Measurements from ENCODE around the gene ZNF474.
"Not testable (repeated sequence)": the region's sequence is repeated elsewhere in the genome, so short reads cannot be mapped to it uniquely, and the experiment has no call there.

Gene ZNF474

GRCh38 chr5:122129306-122129705, at the start of gene ZNF474:
Gene ZNF474 (plus strand): TSS chr5:122129546. CDS start chr5:122151991, 22,445 bp downstream.
- peak; percentile 76 for DNase-seq (ENCODE audit: low spot score)

DNA sequence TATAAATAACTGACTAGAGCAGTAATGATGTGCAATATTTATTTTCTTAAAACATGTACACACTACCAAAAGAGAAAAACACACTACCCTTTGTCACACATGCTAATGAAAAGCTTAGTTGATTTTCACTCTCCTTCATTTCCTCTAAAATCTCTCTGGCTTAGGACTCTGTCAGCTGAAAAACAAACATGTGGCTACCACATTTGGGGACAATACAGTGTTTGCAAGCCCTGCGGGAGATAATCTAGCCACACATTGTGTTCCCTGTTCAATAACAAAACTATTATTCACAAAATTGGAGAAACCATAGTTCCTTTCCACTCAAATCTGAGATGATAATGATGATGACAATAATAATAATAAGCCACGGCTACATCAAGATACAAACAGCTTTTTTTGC, 47.8 kb upstream of the ZNF474 start:
- DNase-seq (ENCODE audit: low spot score), result no peak

- DNase-seq (ENCODE audit: low spot score), result no peak
These were observed 45.8 kb upstream of the ZNF474 start for GRCh38 chr5:122083535-122083934.

DNA sequence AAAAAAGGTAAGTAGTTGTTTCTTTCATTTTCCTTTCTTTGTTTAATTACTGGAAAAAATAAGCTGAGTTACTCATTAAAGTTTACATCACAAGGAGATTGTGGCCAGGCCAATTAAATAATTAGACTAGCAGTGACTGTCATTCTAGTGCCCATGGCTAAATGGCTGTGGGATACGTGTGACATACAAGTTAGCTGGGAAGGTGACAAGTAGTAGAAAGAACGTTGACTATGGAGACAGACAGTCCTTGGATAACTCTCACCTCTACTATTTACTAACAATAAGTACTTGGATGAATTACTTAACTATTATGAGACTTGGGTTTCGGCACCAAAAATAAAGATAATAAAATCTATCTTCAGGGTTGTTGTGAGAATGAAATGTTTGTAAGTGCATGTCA, 44.3 kb upstream of the ZNF474 start:
- no peak for DNase-seq (ENCODE audit: low spot score)

GRCh38 chr5:122089096-122090013, 40.0 kb upstream of the ZNF474 start:
- no peak for DNase-seq (ENCODE audit: low spot score)

GRCh38 chr5:122091936-122092600, 37.3 kb upstream of the ZNF474 start:
- DNase-seq (ENCODE audit: low spot score), result no peak

GRCh38 chr5:122093415-122094180, 35.7 kb upstream of the ZNF474 start:
- no peak for DNase-seq (ENCODE audit: low spot score)

- DNase-seq (ENCODE audit: low spot score), result not testable (repeated sequence)
These were observed 35.1 kb upstream of the ZNF474 start for GRCh38 chr5:122094251-122094650.

DNA sequence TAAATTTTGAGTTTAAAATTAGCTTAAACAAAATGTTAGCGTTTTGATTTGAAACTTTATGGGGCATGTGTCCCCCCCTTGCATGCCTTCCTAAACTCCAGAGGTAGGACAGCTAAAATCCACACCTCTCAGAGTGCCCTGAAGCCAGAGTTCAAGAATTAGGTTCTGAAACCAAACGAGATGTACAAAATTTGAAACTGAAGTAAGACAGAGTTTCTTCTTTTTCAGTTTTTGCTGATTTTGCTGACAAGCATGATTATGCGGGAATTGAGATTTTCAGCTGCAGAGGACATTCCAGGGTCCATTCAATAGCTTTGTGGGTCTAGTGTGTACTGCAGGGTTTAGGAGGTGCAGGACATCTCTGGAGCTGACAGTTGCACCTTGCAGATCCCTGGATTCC, 34.2 kb upstream of the ZNF474 start:
- no peak for DNase-seq (ENCODE audit: low spot score)

- DNase-seq (ENCODE audit: low spot score), result no peak
These were observed 32.0 kb upstream of the ZNF474 start for GRCh38 chr5:122097391-122097790.

GRCh38 chr5:122099060-122099790, 30.1 kb upstream of the ZNF474 start:
- DNase-seq (ENCODE audit: low spot score), result no peak

DNA sequence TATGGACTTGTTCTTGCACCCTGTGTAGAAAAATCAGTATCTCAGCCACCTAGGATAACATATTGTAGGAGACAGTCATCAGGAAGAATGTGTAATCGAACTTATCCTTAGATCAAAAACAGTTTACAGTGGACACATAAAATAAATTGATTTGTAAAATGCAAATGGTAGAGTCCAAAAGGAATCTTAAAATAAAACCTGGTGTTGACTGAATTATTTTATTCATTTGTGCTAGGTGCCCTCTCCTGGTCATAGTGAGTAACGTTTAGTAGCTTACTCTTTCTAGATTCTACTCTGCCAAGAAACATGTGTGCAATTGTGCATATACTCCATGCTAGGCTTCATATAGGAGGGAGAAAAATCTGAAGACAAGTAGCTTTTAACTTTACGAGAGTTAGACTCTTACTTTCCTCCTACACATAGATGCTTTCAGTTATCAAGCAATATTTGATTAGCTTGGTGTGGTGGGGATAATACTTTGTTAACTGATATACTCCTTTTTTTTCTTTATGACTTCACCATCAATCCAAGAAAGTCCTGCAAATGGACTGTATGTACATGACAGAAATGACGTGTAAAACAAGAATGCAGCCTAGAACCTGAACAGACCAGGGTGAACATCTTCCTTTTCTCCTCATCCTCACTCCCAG, 27.6 kb upstream of the ZNF474 start:
- DNase-seq (ENCODE audit: low spot score), result no peak

DNA sequence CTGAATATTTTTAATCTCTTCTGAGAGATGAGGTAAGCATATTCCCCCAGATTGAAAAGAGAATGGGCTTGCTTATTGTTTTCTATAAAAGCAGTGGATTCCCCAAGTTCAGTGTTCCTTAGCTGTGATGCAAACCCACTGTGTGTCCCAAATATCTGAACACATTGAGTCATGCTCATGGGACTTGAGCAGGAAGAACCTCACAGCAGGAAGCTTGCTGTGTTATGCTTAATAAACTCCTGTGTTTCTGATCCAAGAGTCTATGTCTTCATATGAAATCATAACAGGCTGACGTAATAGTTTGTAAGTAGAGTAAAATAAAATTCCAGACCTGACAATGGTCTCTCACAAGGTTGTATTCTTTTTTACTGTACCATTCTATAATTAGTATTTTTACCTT, 26.5 kb upstream of the ZNF474 start:
- DNase-seq (ENCODE audit: low spot score), result no peak

- no peak for DNase-seq (ENCODE audit: low spot score)
These were observed 23.4 kb upstream of the ZNF474 start for GRCh38 chr5:122105909-122106308.

DNA sequence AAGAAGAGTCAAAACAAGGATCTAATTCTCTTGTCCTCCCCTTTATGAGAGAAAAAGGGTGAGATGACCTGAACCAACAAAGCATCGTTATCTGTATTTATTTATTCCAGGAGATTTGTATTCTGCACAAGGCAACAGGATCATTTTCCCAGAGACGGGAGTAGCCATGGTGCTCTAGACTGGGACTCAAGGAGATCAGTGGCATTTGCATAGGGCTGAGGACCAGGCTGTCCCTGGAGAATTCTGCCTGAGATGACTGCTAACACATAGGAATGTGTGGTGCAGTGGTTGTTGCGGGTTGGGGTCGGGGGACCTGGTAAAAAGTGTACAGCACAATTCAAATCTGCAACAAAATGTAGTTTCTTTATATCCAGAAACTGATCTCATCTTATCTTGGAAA, 22.3 kb upstream of the ZNF474 start:
- DNase-seq (ENCODE audit: low spot score), result no peak

DNA sequence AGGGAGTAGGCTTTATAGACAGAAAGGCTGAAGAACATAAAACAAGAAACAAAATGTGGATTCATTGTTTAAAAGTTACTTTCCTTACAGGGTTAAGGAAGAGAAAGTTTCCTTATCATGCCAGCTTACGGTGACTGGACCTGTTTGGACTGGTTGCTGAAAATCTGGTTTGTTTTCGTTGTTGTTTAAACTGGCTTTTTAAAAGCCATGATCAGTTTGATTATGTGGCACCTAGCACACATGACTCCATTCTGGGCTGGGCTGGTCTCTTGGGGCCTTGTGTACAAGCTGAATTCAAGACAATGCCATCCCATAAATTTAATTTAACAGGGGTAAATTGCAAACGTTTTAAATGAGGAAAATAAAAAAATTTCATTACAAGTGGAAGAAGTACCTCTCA, 18.4 kb upstream of the ZNF474 start:
- no peak for DNase-seq (ENCODE audit: low spot score)

DNA sequence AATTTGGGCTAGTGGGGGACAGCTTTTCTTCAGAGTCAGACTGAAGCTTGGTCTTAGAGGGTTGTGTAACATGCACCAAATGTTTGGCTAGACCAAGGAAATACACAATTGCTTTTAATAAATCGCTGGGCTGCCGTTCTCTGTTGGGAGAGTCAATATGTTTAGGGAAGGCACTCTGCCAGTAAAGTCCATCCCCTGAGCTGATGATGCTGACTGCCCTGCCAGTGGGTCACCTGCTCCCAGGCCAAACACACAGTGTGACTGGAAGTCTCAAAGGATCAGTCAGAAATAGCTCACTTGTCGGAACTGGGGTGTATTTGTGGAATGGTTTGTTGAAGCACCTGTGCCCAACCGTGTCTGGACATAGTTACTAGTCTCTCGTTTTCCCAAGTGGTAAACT, 17.9 kb upstream of the ZNF474 start:
- DNase-seq (ENCODE audit: low spot score), result no peak

DNA sequence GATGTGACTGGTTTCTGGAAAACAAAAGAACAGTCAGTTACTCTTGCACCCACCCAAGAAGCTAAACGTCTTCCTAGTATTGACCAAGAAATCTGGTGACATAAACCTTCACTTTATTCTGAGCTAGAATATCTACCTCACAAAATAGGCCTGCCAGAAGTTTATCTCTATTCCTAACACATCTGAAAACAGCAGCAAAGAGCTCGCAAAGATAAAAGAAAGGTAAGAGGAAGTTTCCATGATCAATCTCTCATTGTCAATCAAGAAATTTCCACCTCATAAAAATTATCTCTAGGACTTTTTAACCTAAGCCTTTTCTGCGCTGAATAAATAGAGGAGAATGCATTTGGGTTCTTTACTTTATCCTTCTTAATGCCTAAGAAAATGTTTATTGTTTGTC, 17.3 kb upstream of the ZNF474 start:
- DNase-seq (ENCODE audit: low spot score), result no peak

GRCh38 chr5:122112733-122113558, 16.4 kb upstream of the ZNF474 start:
- no peak for DNase-seq (ENCODE audit: low spot score)

DNA sequence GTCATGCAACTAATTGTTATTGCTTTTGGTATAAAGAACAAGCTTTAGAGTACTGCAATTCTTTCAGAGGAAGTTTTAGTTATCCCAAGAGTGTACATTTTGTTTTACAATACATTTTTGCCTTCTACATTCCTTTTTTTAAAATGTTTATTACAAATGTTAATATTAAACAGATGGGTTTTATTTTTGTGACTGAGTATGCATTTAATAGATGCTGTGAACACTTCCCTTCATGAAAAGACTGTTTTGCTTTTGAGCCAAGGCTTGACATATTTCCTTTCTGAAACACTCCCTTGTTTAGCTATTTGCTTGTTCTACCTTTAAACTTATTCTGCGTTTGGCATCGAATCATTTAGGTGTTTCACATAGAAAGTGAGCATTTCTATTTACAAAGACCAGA, 14.8 kb upstream of the ZNF474 start:
- DNase-seq (ENCODE audit: low spot score), result no peak
